HFFc6 (cell line): ENCODE data around the gene MAP1A. TPM values are rescaled to one million over a fixed set of nuclear protein-coding genes. Genes with fewer than 3 reads are reported as not detected.

Experiments used
- DNase-seq: peaks from one replicate; pipeline ENCODE4 v3.0.0-alpha.2; 2018
- H3K27ac Mint-ChIP-seq: 2 replicates; pipeline ENCODE4 v1.8.0; 2020; ENCODE audit warnings: mild to moderate bottlenecking, mixed read lengths
- H3K27me3 Mint-ChIP-seq: 2 replicates; pipeline ENCODE4 v1.8.0; 2021; ENCODE audit warnings: mild to moderate bottlenecking, moderate library complexity, mixed read lengths; ENCODE audit not compliant: insufficient read depth
- H3K36me3 Mint-ChIP-seq: 2 replicates; pipeline ENCODE4 v1.8.0; 2021; ENCODE audit warnings: low read depth, mixed read lengths
- H3K4me1 Mint-ChIP-seq: 2 replicates; pipeline ENCODE4 v1.8.0; 2020; ENCODE audit warnings: low read depth, mixed read lengths
- H3K4me3 Mint-ChIP-seq: 2 replicates; pipeline ENCODE4 v1.8.0; 2020; ENCODE audit warnings: mild to moderate bottlenecking, moderate library complexity, mixed read lengths
- H3K9me3 Mint-ChIP-seq: 2 replicates; pipeline ENCODE4 v1.8.0; 2020; ENCODE audit warnings: mild to moderate bottlenecking, mixed read lengths
- total RNA-seq, 6 experiments: library from RNA; stranded (reverse); fragmentation: NEBNext Ultra II Directional; extraction: Animal tissue kit (Norgen Biotek cat#: 25700); gene quantifications; 2 replicates in 1 of 6; 3 replicates in 5 of 6; pipeline ENCODE4 v1.2.3, GENCODE V29; 2021
- TF ChIP-seq, protein P1 (sequence below): fragments of 200-600 bp; sonication (generic); IDR thresholded peaks from 2 replicates; pipeline ENCODE4 v1.5.0; 2021; ENCODE audit warnings: antibody characterized with exemption, mild to moderate bottlenecking

The MAP1A gene
- total RNA-seq, 6 experiments from 2014 or later, result 136 to 174 (median 169) TPM

DNA sequence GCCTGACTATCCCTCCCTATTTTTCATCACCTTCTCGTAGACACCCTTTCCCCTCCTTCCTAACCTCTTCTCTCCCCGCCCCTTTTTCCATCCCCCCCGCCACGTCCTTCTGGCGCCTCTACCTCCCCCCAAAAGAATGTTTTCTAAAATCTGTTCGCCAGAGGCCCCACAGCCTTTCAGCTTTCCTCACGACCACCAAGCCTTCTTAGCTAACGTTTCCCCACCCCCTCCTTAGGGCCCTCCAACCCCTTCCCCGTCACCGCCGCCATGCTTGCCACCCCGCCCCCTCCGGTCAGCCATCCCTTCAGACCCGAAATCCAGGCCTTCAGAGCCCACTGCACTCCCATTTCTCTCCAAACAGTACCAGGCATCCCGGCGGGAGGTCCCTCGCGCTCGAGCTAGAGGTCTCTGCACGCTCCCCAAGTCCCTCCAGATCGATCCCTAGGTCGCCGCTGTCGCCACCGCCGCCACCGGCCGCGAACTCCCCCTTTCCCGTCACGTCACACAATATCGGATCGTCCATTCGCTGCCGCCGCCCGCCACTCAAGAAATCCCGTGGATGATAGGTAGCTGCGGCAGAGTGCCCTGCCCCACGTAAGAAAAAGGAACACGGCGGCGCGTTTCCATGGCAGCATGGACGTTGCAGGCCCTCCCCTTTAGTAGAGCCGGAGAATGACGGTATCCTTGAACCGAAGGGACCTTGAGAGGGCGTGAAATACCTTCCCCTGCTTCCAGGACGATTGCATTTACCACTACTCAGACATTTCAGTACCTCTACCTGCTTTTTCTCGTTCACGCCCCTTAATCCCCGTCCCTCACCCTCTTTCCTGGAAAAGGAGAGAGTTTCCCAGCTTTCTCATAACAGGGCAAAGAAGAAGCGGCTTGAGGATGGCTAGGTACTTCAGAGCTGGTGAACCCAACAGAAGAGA is 24.5 kb upstream of the MAP1A start, which contains the start of gene TP53BP1:
Gene TP53BP1 (minus strand): TSS at position 484 of the 929 bp plus-strand sequence. CDS start 113 bp downstream, at position 371.
- no peaks in the 10 kb centered on the region for H3K9me3 Mint-ChIP-seq
- DNase-seq, result peak; percentile 92
- peak within 1 kb of the TSS; percentile 94 for H3K4me3 Mint-ChIP-seq
- H3K4me1 Mint-ChIP-seq, result peaks cover 27% of the 10 kb centered on the region
- no peaks in the 10 kb centered on the region; the same call in 1 of the 2 replicates for H3K27me3 Mint-ChIP-seq
- H3K27ac Mint-ChIP-seq, result peak within 1 kb of the TSS; percentile 94
- peaks cover 15% of the 10 kb centered on the region for H3K36me3 Mint-ChIP-seq
- TF ChIP-seq, protein P1, sequence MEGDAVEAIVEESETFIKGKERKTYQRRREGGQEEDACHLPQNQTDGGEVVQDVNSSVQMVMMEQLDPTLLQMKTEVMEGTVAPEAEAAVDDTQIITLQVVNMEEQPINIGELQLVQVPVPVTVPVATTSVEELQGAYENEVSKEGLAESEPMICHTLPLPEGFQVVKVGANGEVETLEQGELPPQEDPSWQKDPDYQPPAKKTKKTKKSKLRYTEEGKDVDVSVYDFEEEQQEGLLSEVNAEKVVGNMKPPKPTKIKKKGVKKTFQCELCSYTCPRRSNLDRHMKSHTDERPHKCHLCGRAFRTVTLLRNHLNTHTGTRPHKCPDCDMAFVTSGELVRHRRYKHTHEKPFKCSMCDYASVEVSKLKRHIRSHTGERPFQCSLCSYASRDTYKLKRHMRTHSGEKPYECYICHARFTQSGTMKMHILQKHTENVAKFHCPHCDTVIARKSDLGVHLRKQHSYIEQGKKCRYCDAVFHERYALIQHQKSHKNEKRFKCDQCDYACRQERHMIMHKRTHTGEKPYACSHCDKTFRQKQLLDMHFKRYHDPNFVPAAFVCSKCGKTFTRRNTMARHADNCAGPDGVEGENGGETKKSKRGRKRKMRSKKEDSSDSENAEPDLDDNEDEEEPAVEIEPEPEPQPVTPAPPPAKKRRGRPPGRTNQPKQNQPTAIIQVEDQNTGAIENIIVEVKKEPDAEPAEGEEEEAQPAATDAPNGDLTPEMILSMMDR, result no peak

DNA sequence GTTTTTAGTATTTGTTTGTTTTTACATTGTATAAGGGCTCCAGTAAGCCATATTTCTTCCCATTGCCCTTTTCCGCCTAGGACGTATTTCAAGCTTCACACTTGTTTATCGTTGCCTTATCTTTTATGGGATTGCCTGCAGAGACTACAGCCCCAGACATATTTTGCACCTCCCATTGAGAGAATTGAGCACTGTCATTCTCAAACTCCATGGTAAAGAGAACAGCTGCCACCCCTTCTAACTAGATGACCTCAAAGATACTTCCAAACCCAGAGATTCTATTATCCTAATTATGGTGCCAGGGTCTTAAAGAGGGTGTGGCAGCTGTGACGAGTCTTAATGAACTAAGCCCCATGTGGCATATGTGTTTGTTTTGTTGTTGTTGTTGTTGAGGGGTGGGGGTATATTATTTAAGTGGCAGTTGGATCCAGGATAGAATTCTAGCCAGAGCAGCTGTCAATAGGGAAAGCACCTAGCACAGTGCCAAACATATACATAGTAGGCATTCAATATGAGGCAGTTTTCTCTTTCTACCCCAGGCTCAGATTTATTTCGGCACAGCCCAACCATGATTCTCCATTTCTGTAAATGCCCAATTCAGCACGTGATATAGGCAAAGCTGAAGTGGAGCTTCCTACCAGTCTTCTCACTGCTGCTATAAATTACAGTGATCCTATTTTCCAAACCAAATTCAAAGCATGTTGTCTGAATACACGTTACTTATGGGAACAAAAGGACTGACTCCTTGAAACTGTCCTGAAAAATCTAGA is 23.5 kb upstream of the MAP1A start:
- Mint-ChIP-seq H3K36me3 (peaks cover 13% of the 10 kb centered on the region), H3K27ac (peak overlapping the region; percentile 94), H3K9me3 (no peaks in the 10 kb centered on the region), H3K4me1 (peaks cover 26% of the 10 kb centered on the region), H3K27me3 (no peaks in the 10 kb centered on the region; the same call in 1 of the 2 replicates), H3K4me3 (peak overlapping the region; percentile 94)
- no peak for DNase-seq
- TF ChIP-seq, protein P1, result no peak

DNA sequence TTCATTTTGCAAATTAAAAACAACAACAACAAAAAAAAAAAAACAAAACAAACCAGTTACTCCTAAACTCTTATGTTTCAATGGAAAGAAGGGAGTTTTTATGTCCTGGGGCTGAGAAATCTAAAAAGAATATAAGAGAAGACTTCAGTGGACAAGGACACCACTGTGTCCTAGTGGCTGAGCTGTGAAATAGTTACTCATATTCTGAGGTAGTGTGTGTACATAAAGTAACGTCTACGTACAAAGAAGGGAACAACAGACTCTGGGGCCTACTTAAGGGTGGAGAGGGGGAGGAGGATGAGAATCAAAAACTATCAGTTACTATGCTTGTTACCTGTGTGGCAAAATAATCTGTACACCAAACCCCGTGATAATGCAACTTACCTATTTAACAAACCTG is 18.4 kb upstream of the MAP1A start:
- Mint-ChIP-seq H3K27me3 (no peaks in the 10 kb centered on the region; the same call in 1 of the 2 replicates), H3K27ac (no peak overlapping the region), H3K36me3 (no peaks in the 10 kb centered on the region), H3K9me3 (no peaks in the 10 kb centered on the region), H3K4me3 (no peak overlapping the region), H3K4me1 (peaks cover under 1% of the 10 kb centered on the region)
- TF ChIP-seq, protein P1, result no peak
- DNase-seq, result no peak

DNA sequence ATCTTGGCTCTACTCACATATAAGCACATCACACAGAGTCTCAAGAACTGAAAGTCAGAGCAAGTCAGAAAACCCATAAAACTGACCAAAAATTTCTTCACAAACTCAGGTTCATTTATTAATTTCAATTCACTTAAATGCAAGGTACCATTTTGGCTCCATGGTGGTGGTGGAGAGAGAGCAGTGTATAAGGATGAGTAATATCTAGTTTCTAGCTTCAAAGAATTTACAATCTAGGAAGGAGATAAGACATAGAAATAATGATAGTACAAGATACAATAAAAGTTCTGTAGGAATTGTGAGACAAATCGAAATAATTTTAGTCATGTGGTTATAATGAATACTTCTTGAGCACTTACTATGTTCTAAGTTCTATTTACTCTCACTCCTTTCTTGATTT is 17.8 kb upstream of the MAP1A start:
- Mint-ChIP-seq H3K9me3 (no peaks in the 10 kb centered on the region), H3K4me3 (no peak overlapping the region), H3K4me1 (0 out of 2 replicates have a peak, but pooled peaks cover 4% of the 10 kb centered on the region), H3K27me3 (no peaks in the 10 kb centered on the region; the same call in 1 of the 2 replicates), H3K27ac (no peak overlapping the region), H3K36me3 (no peaks in the 10 kb centered on the region)
- DNase-seq, result no peak
- TF ChIP-seq, protein P1, result no peak

DNA sequence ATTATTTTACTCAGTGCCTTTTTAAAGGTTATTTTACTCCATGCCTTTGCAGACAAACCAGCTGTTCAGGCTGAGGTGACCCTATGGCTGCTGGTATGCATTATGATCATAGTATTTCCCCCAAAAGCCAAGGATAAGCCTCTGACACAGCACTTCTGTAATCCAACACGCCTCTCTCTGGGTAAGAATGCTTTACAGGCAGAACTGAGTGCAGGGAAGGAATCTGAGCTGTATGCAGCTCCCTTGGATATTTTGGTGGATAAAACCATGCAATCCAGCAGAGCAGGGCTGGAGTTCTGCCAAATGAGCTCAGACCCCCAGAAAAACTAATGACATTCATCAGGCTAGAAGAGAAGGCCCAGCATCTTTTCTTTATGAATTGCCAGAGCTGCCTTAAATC is 11.7 kb upstream of the MAP1A start:
- Mint-ChIP-seq H3K27me3 (no peaks in the 10 kb centered on the region), H3K4me1 (peaks cover 46% of the 10 kb centered on the region), H3K36me3 (no peaks in the 10 kb centered on the region), H3K4me3 (no peak overlapping the region), H3K9me3 (no peaks in the 10 kb centered on the region), H3K27ac (peak overlapping the region; percentile 61)
- TF ChIP-seq, protein P1, result no peak
- peak; percentile 69 for DNase-seq
